T follicular helper cell (primary cell): ENCODE data around the gene FMO4.
"Not testable (repeated sequence)": the region's sequence is repeated elsewhere in the genome, so short reads cannot be mapped to it uniquely, and the experiment has no call there.

ENCODE experiments used
- DNase-seq: peaks from one replicate; pipeline ENCODE4 v3.0.0-alpha.2; 2020; ENCODE audit warnings: low read depth

FMO4 gene

GRCh38 chr1:171389171-171389570, 75.2 kb downstream of the FMO4 start:
- no peak for DNase-seq

- not testable (repeated sequence) for DNase-seq
These were observed 76.8 kb downstream of the FMO4 start for GRCh38 chr1:171390740-171391139.
